GM12864 (cell line): Measurements from ENCODE around the gene ANKRD13C.

ENCODE experiments used
- DNase-seq: peaks from one replicate; pipeline ENCODE4 v3.0.0-alpha.2; 2011; ENCODE audit warnings: low read depth
- H3K4me3 ChIP-seq: 2 replicates; pipeline ENCODE4 v1.5.1; 2011; ENCODE audit warnings: mild to moderate bottlenecking, low read depth, low read length, control low read depth
- TF ChIP-seq, protein P1 (sequence below): IDR thresholded peaks from 2 replicates; pipeline ENCODE4 v1.5.1; 2011; ENCODE audit warnings: low read depth, mild to moderate bottlenecking, moderate library complexity, low read length, control low read depth, inconsistent platforms; ENCODE audit errors: missing control alignments

ANKRD13C gene

DNA sequence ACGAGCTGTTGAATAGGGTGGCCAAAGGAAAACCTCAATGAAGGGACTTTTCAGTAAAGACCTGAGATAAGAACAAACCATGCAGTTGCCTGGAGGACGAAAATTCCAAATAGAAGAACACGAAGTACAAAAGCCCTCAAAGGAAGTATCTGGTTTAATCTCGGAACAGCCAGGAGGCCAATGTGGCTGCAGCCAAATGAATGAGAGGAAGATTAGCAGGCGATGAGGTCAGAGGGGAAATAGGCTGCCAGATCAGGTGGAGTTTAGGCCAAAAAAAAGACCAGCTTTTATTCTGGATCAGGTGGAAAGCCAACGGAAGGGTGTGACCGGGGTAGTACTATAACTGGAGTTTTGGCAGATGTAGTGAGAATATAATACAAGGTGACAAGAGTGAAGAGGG, 89.7 kb downstream of the ANKRD13C start:
- no peak for DNase-seq
- no peak overlapping the region for H3K4me3 ChIP-seq
- TF ChIP-seq, protein P1, sequence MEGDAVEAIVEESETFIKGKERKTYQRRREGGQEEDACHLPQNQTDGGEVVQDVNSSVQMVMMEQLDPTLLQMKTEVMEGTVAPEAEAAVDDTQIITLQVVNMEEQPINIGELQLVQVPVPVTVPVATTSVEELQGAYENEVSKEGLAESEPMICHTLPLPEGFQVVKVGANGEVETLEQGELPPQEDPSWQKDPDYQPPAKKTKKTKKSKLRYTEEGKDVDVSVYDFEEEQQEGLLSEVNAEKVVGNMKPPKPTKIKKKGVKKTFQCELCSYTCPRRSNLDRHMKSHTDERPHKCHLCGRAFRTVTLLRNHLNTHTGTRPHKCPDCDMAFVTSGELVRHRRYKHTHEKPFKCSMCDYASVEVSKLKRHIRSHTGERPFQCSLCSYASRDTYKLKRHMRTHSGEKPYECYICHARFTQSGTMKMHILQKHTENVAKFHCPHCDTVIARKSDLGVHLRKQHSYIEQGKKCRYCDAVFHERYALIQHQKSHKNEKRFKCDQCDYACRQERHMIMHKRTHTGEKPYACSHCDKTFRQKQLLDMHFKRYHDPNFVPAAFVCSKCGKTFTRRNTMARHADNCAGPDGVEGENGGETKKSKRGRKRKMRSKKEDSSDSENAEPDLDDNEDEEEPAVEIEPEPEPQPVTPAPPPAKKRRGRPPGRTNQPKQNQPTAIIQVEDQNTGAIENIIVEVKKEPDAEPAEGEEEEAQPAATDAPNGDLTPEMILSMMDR: no peak

DNA sequence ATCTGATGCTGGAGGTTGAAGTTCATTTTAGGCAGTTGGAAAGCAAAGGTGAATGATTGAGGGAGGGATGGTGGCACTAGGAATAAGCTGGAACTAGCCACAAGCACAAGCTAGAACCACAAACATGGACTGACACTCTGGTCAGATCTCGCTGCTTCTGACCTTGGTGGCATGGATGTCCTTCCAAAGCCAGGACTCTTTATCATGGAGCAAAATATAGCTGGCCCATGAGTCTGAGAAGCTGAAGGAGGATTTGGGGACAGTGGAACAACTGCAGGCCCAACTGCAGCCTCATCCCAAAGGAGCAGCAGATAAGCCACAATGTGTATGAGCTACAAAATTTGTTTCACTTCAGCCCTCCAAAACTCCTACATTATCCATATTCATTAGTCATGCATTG, 97.9 kb downstream of the ANKRD13C start:
- TF ChIP-seq, protein P1: no peak
- DNase-seq: no peak
- no peak overlapping the region for H3K4me3 ChIP-seq

DNA sequence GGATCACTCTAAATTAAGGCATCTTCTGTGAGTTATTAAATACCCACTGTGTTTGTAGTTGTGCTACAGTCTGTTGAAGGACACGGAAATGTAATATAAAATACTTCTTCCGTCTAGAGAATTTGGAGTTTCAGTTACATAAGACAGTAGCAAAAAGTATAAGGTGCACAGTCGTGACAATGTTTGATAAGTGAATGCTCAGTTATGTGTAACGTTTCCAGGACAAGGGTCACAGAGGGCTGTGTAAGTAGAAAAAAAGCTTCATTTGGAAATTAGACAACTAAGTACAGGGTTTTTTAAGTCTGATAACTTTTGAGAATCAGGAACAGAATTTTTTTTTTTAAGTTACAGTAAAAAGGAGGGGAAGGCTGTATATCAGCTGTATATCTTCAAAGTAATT, 105.8 kb downstream of the ANKRD13C start:
- DNase-seq: no peak
- TF ChIP-seq, protein P1: no peak
- H3K4me3 ChIP-seq: no peak overlapping the region

DNA sequence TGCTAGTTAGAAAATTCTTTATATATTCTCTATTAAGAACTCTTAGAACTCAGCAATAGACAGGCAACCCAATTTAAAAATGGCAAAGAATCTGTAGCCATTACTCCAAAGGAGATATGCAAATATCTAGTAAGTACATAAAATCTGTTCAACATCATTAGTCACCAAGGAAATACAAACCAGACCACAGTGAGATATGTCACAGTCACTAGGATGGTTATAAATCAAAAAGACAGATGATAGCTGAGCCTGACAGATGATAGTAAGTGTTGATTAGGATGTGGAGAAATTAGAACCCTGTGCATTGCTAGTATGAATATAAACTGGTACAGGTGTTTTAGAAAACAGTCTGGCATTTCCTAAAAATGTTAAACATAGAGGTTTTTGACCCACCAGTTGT, 106.8 kb downstream of the ANKRD13C start:
- H3K4me3 ChIP-seq: no peak overlapping the region
- DNase-seq: no peak
- TF ChIP-seq, protein P1: no peak

DNA sequence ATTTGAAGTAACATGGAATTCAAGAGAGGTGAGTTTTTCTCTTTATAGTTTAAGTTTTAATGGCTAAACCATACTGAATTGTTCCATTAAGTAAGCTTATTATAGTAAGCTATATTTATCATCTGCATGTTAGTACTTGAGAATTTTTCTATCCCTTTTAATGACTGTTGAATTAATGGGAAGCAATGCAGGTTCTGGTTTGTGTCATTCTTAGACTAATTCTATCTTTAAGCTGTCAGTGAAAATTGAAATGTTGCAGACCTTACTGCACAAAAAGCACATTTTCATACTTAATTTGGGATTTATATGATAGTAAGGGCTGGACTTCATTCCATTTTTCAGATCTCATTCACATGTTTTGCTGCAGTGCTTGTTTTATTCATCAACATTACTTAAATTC, 107.4 kb downstream of the ANKRD13C start:
- no peak overlapping the region for H3K4me3 ChIP-seq
- no peak for DNase-seq
- TF ChIP-seq, protein P1: no peak

DNA sequence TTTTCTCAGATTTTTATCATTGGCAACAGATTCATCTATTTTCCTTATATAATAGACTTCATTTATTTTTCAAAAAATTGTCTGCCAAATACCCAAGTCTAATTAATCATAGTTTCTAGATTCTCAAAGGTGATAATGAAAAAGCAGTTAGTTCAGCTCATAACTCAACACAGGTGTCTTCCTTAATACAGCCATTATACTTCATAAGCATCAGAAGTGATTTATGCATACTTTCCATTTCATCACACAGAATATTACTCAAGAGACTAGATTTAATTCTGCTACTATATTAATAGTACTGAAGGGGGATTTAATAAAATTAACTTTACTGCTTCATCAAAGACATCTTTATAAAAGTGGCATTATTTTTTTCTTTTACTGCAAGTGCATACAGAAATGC, 114.6 kb downstream of the ANKRD13C start:
- TF ChIP-seq, protein P1: no peak
- H3K4me3 ChIP-seq: no peak overlapping the region

DNA sequence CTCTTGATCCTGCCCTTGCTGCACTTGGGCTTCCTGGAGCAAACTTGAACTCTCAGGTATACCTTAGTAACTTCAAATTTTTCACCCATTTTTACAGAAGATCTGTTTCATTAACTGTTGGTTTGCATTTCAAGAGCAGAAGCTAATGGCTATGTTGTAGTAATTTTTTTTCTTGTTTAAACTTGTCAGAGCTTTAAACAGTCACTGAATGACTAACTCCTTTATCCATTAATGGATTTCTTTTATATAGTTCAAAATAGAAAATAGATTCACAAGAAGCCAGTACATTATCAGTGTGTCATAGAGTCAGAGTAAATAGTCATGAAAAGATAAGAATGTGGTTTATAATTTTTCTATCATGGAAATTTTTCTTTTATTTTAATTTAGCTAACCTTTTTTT, 119.8 kb downstream of the ANKRD13C start:
- H3K4me3 ChIP-seq: no peak overlapping the region
- no peak for DNase-seq
- TF ChIP-seq, protein P1: no peak

More for the DNA sequence above, 114.6 kb downstream of the ANKRD13C start:
- no peak for DNase-seq
